SH-SY5Y (cell line): ENCODE results near the gene RFWD3.

Source experiments
- GATA2 ChIP-seq: IDR thresholded peaks from 2 replicates; pipeline ENCODE4 v1.6.1; 2011; ENCODE audit warnings: mild to moderate bottlenecking, low read depth, low read length
- GATA3 ChIP-seq: IDR thresholded peaks from 2 replicates; pipeline ENCODE4 v1.6.1; 2011; ENCODE audit warnings: low read depth, mild to moderate bottlenecking, low read length, moderate library complexity

DNA sequence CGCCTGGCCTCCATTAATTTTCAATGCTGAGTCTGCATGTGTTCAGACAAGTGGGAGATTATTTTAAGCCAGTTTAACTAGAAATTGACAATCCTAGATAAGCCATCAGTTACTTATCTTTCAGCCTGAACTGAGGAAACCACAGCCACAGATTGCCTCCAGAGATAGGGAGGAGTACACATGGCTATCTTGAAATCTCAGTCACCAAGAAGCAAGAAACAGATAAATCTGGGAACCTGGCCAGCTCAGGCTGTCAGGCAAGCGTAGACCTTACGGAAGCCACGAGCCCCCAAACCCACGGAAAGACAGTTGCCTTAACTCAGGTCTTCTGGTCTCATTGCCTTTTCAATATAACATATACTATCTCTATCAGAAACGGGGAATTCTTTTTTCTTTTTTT, 57.7 kb downstream of the RFWD3 start:
- TF ChIP-seq GATA2 (peak; percentile 84), GATA3 (peak; percentile 58; the same call in 1 of the 2 replicates)
